Esophagus squamous epithelium (tissue), 5 donors: ENCODE data around the gene AKR1B15. TPM values are rescaled to one million over a fixed set of nuclear protein-coding genes. Genes with fewer than 3 reads are reported as not detected.

Source experiments
- DNase-seq: peaks from one replicate; lab custom pipeline; 2025; lab: John Stamatoyannopoulos, UW
- H3K27ac ChIP-seq, 4 donors: fragments of 200-600 bp; sonication (generic); one replicate each; pipeline ENCODE4 v1.5.1; 2016 to 2019; ENCODE audit warnings: mild to moderate bottlenecking in 1 of 4
- H3K27me3 ChIP-seq, 4 donors: fragments of 200-600 bp; sonication (generic); 1 replicate in 3 of 4; 2 replicates in 1 of 4; pipeline versions ENCODE4 v1.5.1 to v1.6.0; 2017 to 2021; ENCODE audit warnings: antibody characterized with exemption in 1 of 4
- H3K36me3 ChIP-seq, 3 donors: fragments of 200-600 bp; sonication (generic); one replicate each; pipeline ENCODE4 v1.5.1; 2016 to 2019
- H3K4me1 ChIP-seq, 3 donors: fragments of 200-600 bp; sonication (generic); one replicate each; pipeline ENCODE4 v1.5.1; 2017 to 2019
- H3K4me3 ChIP-seq, 4 donors: fragments of 200-600 bp; sonication (generic); 1 replicate in 3 of 4; 2 replicates in 1 of 4; pipeline ENCODE4 v1.5.1; 2016 to 2019; ENCODE audit warnings: mild to moderate bottlenecking in 2 of 4, moderate library complexity in 1 of 4
- H3K9me3 ChIP-seq, 3 donors: fragments of 200-600 bp; sonication (generic); one replicate each; pipeline ENCODE4 v1.5.1; 2016 to 2019
- POLR2A ChIP-seq, 4 donors: fragments of 450-650 bp; IDR thresholded peaks; one replicate each; pipeline ENCODE4 v1.6.1; 2017; ENCODE audit warnings: antibody characterized with exemption in 4 of 4, mild to moderate bottlenecking in 4 of 4, moderate library complexity in 3 of 4
- WGBS, 2 donors: methylation state at CpG; one replicate each; pipeline ENCODE4 v1.1.5; 2018; 5-methylcytosine and 5-hydroxymethylcytosine counted together
- intact Hi-C: fragments of 100-400 bp; cut with DNase I; formaldehyde crosslinking; loops from one replicate; pipeline ENCODE4 v1.15.0; 2022
- total RNA-seq, 4 donors: library from RNA; depleted of rRNA; stranded (reverse); fragments of >200 nt; gene quantifications; one replicate each; pipeline ENCODE4 v1.1.0, GENCODE V29; 2016
- TF ChIP-seq, protein P1 (sequence below), 6 experiments: fragments of 450-650 bp in 4 of 6; fragments of 200-600 bp in 2 of 6; sonication (generic) in 2 of 6; IDR thresholded peaks; one replicate each; pipeline ENCODE4 v1.5.1; 2016 to 2019; ENCODE audit warnings: antibody characterized with exemption in 6 of 6, mild to moderate bottlenecking in 4 of 6, moderate library complexity in 4 of 6
- donor health status: DM: yes; HTN: yes; CAD: no.

The AKR1B15 gene
- total RNA-seq, 4 donors from 2014 or later: 0.57 to 6.8 (median 4.7) TPM

DNA sequence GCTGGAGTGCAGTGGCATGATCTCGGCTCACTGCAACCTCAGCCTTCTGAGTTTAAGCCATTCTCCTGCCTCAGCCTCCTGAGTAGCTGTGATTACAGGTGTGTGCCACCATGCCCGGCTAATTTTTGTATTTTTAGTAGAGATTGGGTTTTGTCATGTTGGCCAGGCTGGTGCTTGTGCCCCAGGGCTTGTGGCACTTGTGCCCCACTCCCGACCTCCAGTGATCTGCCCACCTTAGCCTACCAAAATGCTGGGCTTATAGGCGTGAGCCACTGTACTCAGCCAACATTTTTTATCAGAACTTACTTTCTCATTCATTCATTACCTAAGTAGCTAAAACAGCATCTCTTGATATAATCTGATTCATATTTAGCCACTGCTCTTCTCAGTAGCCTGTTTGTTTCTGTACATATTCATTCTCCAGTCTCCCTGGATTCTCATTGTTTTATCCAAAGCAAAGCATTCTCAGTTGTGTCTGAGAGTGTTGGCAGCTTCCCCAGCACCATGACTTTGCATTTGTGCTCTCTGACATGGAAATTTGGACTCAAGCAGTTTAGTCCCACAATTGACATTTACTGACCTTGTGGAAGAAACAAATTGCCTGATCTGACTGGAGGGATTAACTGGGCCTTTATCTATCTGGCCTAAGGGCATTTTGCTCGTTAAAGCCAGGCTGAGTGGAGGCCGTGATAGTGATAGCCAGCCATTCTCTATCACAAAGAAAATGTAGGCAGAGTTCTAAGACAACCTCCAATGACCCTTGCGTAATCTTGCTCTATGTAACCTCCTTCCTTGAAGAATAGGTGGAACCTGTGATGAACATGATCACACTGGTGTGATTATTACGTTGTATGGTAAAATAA lies 44.9 kb downstream of the AKR1B15 start:
- intact Hi-C loops: no loop called here
- Histone ChIP-seq H3K27ac (peak overlapping the region; percentile 81 to 92 (median 88)), H3K36me3 (no peaks in the 10 kb centered on the region), H3K4me1 (peaks cover 10 to 38% (median 17%) of the 10 kb centered on the region in 3 donors), H3K9me3 (no peaks in the 10 kb centered on the region), H3K27me3 (no peaks in the 10 kb centered on the region), H3K4me3 (no peak overlapping the region)
- WGBS, 2 donors: 40 to 48% methylated on average over 8 of the region's 8 CpGs
- TF ChIP-seq POLR2A (IDR thresholded peaks at IDR 0.05): no peak
- TF ChIP-seq, protein P1, sequence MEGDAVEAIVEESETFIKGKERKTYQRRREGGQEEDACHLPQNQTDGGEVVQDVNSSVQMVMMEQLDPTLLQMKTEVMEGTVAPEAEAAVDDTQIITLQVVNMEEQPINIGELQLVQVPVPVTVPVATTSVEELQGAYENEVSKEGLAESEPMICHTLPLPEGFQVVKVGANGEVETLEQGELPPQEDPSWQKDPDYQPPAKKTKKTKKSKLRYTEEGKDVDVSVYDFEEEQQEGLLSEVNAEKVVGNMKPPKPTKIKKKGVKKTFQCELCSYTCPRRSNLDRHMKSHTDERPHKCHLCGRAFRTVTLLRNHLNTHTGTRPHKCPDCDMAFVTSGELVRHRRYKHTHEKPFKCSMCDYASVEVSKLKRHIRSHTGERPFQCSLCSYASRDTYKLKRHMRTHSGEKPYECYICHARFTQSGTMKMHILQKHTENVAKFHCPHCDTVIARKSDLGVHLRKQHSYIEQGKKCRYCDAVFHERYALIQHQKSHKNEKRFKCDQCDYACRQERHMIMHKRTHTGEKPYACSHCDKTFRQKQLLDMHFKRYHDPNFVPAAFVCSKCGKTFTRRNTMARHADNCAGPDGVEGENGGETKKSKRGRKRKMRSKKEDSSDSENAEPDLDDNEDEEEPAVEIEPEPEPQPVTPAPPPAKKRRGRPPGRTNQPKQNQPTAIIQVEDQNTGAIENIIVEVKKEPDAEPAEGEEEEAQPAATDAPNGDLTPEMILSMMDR (IDR thresholded peaks at IDR 0.05): no peak
- DNase-seq: no peak

- no peaks in the 10 kb centered on the region for H3K9me3 ChIP-seq
- no peaks in the 10 kb centered on the region for H3K36me3 ChIP-seq
- whole genome bisulfite sequencing, 2 donors: 50 to 83% methylated on average over 1 of the region's 1 CpG
- no peak for DNase-seq
- peak overlapping the region; percentile 81 to 92 (median 88) for H3K27ac ChIP-seq
- intact Hi-C loops: no loop called here
- H3K27me3 ChIP-seq: no peaks in the 10 kb centered on the region
- no peak for TF ChIP-seq POLR2A (IDR thresholded peaks at IDR 0.05)
- TF ChIP-seq, protein P1 (IDR thresholded peaks at IDR 0.05): no peak
- no peak overlapping the region for H3K4me3 ChIP-seq
- H3K4me1 ChIP-seq: peaks cover 10 to 31% (median 17%) of the 10 kb centered on the region in 3 donors
Measured at GRCh38 chr7:134594877-134595276, 46.0 kb downstream of the AKR1B15 start.

DNA sequence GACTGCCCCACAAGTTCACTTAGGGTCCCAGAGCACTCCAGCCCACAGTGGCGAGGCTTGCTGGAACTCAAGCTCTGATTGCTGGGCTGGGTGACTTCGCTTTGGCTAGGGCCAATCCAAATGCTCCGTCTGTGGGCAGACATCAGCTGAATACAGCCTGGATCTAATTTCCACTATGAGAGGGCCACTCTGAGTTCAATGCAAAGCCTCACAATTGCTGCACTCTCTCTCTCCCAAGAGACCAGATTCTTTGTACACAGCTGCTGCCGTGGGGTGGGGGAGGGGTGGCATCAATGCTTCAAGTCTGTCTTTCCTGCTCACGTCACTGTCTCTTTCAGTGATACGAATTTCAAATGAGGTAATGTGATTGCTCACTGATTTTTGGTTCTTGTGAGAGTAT lies 50.5 kb downstream of the AKR1B15 start:
- WGBS, 2 donors: 63 to 79% methylated on average over 3 to 5 of the region's 6 CpGs
- H3K27me3 ChIP-seq: no peaks in the 10 kb centered on the region
- peaks cover 7 to 29% (median 8%) of the 10 kb centered on the region in 3 donors for H3K4me1 ChIP-seq
- no peak for DNase-seq
- no peak overlapping the region for H3K4me3 ChIP-seq
- no peaks in the 10 kb centered on the region for H3K9me3 ChIP-seq
- H3K36me3 ChIP-seq: no peaks in the 10 kb centered on the region
- TF ChIP-seq, protein P1 (IDR thresholded peaks at IDR 0.05): no peak
- TF ChIP-seq POLR2A (IDR thresholded peaks at IDR 0.05): no peak
- intact Hi-C loops: no loop called here
- no peak overlapping the region for H3K27ac ChIP-seq

GRCh38 chr7:134601459-134601858 lies 52.5 kb downstream of the AKR1B15 start:
- intact Hi-C loops: loop anchor here (10.0 kb wide), 1 partner anchor 167 kb away; no protein-coding TSS in a partner anchor
- no peak overlapping the region for H3K4me3 ChIP-seq
- no peak for TF ChIP-seq POLR2A (IDR thresholded peaks at IDR 0.05)
- TF ChIP-seq, protein P1 (IDR thresholded peaks at IDR 0.05): no peak
- H3K27me3 ChIP-seq: no peaks in the 10 kb centered on the region
- H3K36me3 ChIP-seq: no peaks in the 10 kb centered on the region
- H3K4me1 ChIP-seq: peaks cover 4 to 29% (median 5%) of the 10 kb centered on the region in 3 donors
- H3K27ac ChIP-seq: no peak overlapping the region
- H3K9me3 ChIP-seq: no peaks in the 10 kb centered on the region
- DNase-seq: no peak
- 60 to 74% methylated on average over 4 of the region's 4 CpGs for WGBS, 2 donors

DNA sequence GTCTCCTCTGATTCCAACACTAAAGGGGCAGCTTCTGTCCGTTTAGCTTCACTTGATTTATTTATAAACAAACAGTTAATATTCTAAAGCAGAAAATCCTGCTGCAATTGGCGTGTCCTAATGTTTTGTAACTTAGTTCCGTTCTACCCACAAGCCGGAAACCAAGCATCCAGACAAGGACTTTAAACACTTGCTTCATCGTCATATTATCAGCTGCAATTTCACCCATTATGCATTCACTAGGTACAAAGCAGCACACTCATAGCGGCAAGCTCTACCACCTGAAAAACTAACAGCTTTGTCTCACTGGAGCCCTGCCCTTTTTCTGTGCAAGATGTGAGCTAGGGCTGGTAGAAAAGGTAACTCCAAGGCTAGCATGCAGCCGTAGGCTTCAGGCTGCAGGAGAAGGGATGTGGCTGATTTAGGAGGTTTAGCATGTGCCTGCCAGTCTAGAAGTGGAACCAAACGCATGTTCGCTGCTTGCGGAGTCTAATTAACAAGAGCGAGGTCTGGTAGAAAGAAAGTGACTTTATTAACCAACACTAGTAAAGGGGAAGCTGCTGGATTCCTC lies 54.1 kb downstream of the AKR1B15 start:
- Histone ChIP-seq H3K36me3 (no peaks in the 10 kb centered on the region), H3K27ac (peak overlapping the region; percentile 37 to 60 (median 48)), H3K4me1 (peaks cover 4 to 32% (median 5%) of the 10 kb centered on the region in 3 donors), H3K4me3 (peak overlapping the region in 2 of 4 donors; percentile 0 to 29), H3K9me3 (no peaks in the 10 kb centered on the region), H3K27me3 (no peaks in the 10 kb centered on the region)
- no peak for DNase-seq
- 51 to 64% methylated on average over 11 of the region's 11 CpGs for WGBS, 2 donors
- TF ChIP-seq, protein P1 (IDR thresholded peaks at IDR 0.05): no peak
- no peak for TF ChIP-seq POLR2A (IDR thresholded peaks at IDR 0.05)
- intact Hi-C loops: loop anchor here (10.0 kb wide), 1 partner anchor 168 kb away; no protein-coding TSS in a partner anchor
